Smooth muscle cell (in vitro differentiated cells): ENCODE data around the gene TUBA1C. TPM values are rescaled to one million over a fixed set of nuclear protein-coding genes. Genes with fewer than 3 reads are reported as not detected.
A peak's percentile ranks its signal among the peaks of the same experiment; 100 is the strongest.

Experiments used
- DNase-seq: peaks from one replicate; lab custom pipeline; 2025; ENCODE audit not compliant: unreplicated experiment; lab: John Stamatoyannopoulos, UW
- H2AFZ ChIP-seq: fragments of 200-600 bp; sonication (generic); 2 replicates; pipeline ENCODE4 v1.6.0; 2016; ENCODE audit warnings: antibody characterized with exemption, low read depth, mild to moderate bottlenecking
- H3F3A ChIP-seq: fragments of 200-600 bp; sonication (generic); 2 replicates; pipeline ENCODE4 v1.6.0; 2017; ENCODE audit warnings: antibody characterized with exemption, low read depth
- H3K27ac ChIP-seq: fragments of 200-600 bp; sonication (generic); 2 replicates; pipeline ENCODE4 v1.5.1; 2016; ENCODE audit warnings: low read depth, mild to moderate bottlenecking
- H3K27me3 ChIP-seq: fragments of 200-600 bp; sonication (generic); 2 replicates; pipeline ENCODE4 v1.6.1; 2016; ENCODE audit warnings: low read depth, mild to moderate bottlenecking
- H3K36me3 ChIP-seq: fragments of 200-600 bp; sonication (generic); 2 replicates; pipeline ENCODE4 v1.5.1; 2016; ENCODE audit warnings: low read depth
- H3K4me1 ChIP-seq: fragments of 200-600 bp; sonication (generic); 2 replicates; pipeline ENCODE4 v1.5.1; 2016; ENCODE audit warnings: low read depth
- H3K4me2 ChIP-seq: fragments of 200-600 bp; sonication (generic); 2 replicates; pipeline ENCODE4 v1.6.0; 2016; ENCODE audit warnings: mild to moderate bottlenecking
- H3K4me3 ChIP-seq: fragments of 200-600 bp; sonication (generic); 2 replicates; pipeline ENCODE4 v1.5.1; 2016; ENCODE audit warnings: mild to moderate bottlenecking
- H3K79me2 ChIP-seq: fragments of 200-600 bp; sonication (generic); 2 replicates; pipeline ENCODE4 v1.6.0; 2016; ENCODE audit warnings: low read depth, mild to moderate bottlenecking
- H3K9ac ChIP-seq: fragments of 200-600 bp; sonication (generic); 2 replicates; pipeline ENCODE4 v1.6.0; 2016; ENCODE audit warnings: low read depth
- H3K9me3 ChIP-seq: fragments of 200-600 bp; sonication (generic); replicated peaks from 2 replicates; pipeline ENCODE4 v1.5.1; 2016; ENCODE audit warnings: low read depth
- H4K20me1 ChIP-seq: fragments of 200-600 bp; sonication (generic); 2 replicates; pipeline ENCODE4 v1.6.0; 2016; ENCODE audit warnings: low read depth
- CTCF ChIP-seq: fragments of 200-600 bp; sonication (generic); IDR thresholded peaks from 2 replicates; pipeline ENCODE4 v1.5.1; 2017; ENCODE audit warnings: borderline replicate concordance, mild to moderate bottlenecking, antibody characterized with exemption; ENCODE audit not compliant: insufficient read depth, poor library complexity, severe bottlenecking
- WGBS: methylation state at CpG from one replicate; pipeline ENCODE4 v1.1.7; 2016; ENCODE audit warnings: low lambda C conversion rate; 5-methylcytosine and 5-hydroxymethylcytosine counted together
- polyA plus RNA-seq: library from polyadenylated mRNA; unstranded; fragments of >200 nt; fragmentation: Nextera tagmentation; extraction: Ambion mirVana; gene quantifications from 2 replicates; pipeline ENCODE4 v1.2.1, GENCODE V29; 2016
- total RNA-seq: library from RNA; depleted of rRNA; stranded (reverse); fragments of >200 nt; gene quantifications from 2 replicates; pipeline ENCODE4 v1.2.3, GENCODE V29; 2014

TUBA1C gene
- total and polyA plus RNA-seq, 2 experiments from 2014 or later = 284 to 586 TPM

GRCh38 chr12:49288412-49288853 is 23.6 kb downstream of the TUBA1C start:
- WGBS = 13% methylated on average over 11 of the region's 11 CpGs
- no peak overlapping the region for H2AFZ ChIP-seq
- no peaks in the 10 kb centered on the region for H4K20me1 ChIP-seq
- no peak overlapping the region for H3K27ac ChIP-seq
- no peak for DNase-seq
- H3K9ac ChIP-seq = no peak overlapping the region
- H3K36me3 ChIP-seq = no peaks in the 10 kb centered on the region
- no peaks in the 10 kb centered on the region for H3K79me2 ChIP-seq
- no peak overlapping the region for H3K4me3 ChIP-seq
- peaks cover 8% of the 10 kb centered on the region for H3K27me3 ChIP-seq
- no peak overlapping the region for H3K4me2 ChIP-seq
- H3K9me3 ChIP-seq = no peaks in the 10 kb centered on the region
- H3F3A ChIP-seq = no peaks in the 10 kb centered on the region
- peak; percentile 74 for TF ChIP-seq CTCF
- no peaks in the 10 kb centered on the region for H3K4me1 ChIP-seq

GRCh38 chr12:49288922-49289555 is 24.2 kb downstream of the TUBA1C start:
- Histone ChIP-seq H3K9me3 (no peaks in the 10 kb centered on the region), H3K36me3 (no peaks in the 10 kb centered on the region), H3K9ac (no peak overlapping the region), H3K4me2 (no peak overlapping the region), H2AFZ (no peak overlapping the region), H3K79me2 (no peaks in the 10 kb centered on the region), H3F3A (no peaks in the 10 kb centered on the region), H4K20me1 (no peaks in the 10 kb centered on the region), H3K27ac (no peak overlapping the region), H3K4me3 (no peak overlapping the region), H3K27me3 (peaks cover 14% of the 10 kb centered on the region), H3K4me1 (no peaks in the 10 kb centered on the region)
- TF ChIP-seq CTCF = no peak
- WGBS = 77% methylated on average over 9 of the region's 9 CpGs
- DNase-seq = no peak

DNA sequence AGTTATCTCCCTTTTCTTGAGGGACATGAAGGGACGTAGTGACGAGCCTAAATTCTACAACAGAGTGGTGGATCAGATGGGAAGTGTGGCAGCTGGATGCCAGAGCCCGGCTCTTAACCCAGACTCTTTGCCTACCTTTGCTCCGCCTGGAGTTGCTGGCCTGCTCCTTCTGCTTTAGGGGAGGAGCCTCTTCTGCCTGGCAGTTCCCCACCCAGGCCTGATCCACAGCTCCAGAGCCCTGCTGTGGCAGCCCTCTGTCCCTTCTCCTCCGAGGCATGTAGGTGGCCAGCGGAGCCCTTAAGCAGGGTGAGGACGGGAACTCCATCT is 27.8 kb downstream of the TUBA1C start:
- TF ChIP-seq CTCF = no peak
- H2AFZ ChIP-seq = no peak overlapping the region

More for the DNA sequence above, 27.8 kb downstream of the TUBA1C start:
- Histone ChIP-seq H3K79me2 (no peaks in the 10 kb centered on the region), H3K4me3 (no peak overlapping the region), H3K27me3 (peaks cover 46% of the 10 kb centered on the region), H4K20me1 (no peaks in the 10 kb centered on the region), H3K4me1 (no peaks in the 10 kb centered on the region), H3K36me3 (no peaks in the 10 kb centered on the region), H3K9me3 (no peaks in the 10 kb centered on the region), H3K9ac (no peak overlapping the region), H3F3A (no peaks in the 10 kb centered on the region), H3K4me2 (no peak overlapping the region), H3K27ac (no peak overlapping the region)
- no peak for DNase-seq
- 69% methylated on average over 7 of the region's 7 CpGs for WGBS
